GM15510 (cell line): ENCODE results near the gene GALNS.

ENCODE experiments used
- POLR2A ChIP-seq: IDR thresholded peaks from 3 replicates; pipeline ENCODE4 v1.6.1; 2011; ENCODE audit warnings: borderline replicate concordance; ENCODE audit not compliant: insufficient read length; ENCODE audit errors: extremely low read depth

The GALNS gene

DNA sequence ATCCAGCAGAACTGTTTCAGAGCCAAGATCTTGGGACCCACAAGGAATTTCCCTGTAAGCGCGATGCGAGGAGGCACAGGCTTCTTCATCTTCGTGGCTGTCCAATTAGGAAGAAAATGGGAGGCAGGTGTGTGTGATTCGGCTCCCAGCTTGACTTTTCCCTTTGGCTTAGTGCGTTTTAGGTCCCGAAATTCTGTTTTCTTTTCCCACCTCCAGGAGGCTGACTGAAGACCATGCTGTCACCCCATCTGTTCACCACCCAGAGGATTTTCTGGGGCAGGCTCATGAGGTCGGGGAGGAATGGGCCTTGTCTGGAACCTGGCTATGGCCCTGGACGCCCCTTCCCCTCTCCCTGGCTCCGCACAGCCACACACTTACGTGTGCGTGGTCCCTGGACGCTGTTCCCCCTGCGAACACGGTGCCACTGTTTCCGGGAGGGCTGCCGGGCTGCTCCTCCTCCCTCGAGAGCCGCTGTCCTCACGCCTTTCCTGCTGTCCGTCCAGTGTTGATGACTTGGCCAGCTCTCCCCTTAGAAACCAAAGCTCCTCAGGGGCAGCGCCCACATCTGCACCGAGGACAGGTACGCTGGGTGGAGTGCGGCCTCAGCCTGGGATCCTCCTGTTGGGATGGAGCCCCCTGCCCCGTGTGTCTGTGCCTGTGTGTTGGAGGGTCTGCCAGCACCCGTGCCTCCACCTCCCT, 12.4 kb upstream of the GALNS start:
- TF ChIP-seq POLR2A: no peak

DNA sequence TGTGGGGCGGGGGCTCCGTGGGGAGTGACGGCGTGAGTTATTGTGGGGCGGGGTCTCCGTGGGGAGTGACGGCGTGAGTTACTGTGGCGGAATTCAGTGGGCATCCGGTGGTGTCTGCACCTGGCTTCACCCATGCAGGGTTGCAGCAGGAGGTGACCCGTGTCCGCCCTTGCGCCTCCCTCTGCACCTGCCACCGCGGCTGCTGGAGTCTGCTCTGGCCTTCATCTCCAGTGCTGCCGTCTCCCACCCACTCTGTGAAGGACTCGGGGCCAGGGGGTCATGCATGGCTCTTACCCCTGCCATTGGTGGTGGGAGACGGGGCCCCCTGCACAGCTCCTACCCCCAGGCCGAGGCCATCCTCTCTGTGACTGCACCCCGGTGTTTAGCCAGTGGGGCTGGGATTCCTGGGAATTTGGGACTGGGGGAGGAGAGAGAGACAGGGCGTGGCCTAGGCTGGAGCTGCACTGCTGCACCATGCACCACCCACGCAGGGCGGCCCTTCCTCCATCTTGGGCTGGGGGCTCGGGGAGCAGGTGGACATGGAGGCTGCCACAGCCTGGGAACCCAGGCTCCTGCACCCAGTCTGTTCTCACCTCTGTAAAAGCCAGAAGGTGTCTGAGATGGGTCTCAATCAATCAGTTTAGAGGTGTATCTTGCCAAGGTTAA, 11.0 kb upstream of the GALNS start:
- TF ChIP-seq POLR2A: no peak

DNA sequence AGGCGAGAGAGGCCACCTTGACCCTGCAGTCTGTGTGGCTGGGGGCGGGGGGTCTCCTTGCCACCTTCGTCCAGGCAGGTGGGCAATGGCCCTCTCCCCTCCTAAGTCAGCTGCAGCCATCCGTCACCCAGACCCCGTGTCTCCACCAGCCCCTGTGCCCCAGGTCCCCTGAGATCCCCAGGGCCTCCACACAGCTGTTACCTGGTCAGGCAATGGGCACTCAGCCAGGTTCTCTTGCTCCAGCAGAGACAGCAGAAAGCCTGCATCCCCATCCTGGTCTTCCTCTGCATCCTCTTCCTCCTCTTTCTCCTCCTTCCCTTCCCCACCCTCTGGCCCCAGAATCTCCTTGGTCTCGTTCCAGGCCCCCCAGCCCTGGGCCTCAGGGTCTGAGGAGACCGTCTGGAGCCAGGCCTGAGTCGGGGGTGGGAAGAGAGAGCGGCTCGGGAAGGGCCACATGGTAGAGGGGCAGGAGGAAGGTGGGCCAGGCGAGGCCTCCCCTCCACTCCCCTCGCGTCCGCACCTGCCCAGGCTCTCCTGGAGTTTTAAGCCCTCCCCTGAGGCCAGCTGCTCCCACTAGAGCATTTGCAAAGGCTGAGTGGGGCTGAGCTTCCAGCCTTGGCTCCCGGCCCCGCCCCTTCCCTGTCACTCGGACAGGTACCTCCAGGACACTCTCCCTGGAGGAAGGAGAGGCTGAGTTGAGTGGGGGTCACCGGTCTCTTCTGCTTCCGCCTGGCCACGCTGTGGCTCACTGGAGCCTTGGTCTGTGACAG, 9.6 kb upstream of the GALNS start, which contains the start of gene PABPN1L:
PABPN1L (minus strand) TSS at position 510 of the 770 bp plus-strand sequence; CDS start at position 456, 54 bp downstream.
- no peak for TF ChIP-seq POLR2A

DNA sequence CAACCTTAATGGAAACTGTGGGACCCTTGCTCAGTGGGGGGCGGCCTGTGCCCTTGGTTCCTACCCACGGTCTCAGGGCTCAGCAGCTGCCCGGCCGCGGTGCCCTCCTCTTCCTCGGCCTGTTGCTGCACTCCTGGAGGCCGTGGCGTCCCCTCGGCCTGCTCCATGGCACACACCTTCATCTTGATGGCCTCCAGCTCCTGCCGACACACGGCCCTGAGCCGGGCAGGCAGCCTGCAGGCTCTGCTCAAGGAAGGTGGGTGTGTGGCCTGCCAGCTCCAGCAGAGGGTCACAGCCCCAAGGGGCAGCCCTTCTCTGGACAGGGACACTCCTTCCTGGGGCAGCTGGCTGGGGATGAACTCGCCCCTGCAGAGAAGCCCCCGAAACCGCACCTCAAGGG, 9.0 kb upstream of the GALNS start:
- TF ChIP-seq POLR2A: no peak

DNA sequence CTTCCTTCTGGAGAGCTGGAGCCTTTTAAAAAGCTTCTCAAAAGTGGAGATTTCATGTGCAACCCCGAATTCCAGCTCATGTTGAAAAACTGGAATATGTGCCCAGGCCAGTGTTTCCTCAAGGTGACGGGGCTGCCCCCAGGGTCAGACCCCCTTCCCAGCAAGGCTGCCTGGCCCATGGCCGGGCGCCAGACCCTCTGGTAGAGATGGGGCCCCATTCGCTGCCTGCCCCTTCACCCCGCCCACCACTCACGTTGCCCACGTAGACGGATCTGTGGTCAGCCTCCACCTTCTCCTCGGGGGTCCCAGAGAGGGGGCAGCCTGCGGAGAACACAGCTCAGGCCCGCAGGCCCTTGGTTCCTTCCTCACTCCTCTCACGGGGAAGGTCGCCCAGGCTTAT, 8.6 kb upstream of the GALNS start:
- TF ChIP-seq POLR2A: no peak

DNA sequence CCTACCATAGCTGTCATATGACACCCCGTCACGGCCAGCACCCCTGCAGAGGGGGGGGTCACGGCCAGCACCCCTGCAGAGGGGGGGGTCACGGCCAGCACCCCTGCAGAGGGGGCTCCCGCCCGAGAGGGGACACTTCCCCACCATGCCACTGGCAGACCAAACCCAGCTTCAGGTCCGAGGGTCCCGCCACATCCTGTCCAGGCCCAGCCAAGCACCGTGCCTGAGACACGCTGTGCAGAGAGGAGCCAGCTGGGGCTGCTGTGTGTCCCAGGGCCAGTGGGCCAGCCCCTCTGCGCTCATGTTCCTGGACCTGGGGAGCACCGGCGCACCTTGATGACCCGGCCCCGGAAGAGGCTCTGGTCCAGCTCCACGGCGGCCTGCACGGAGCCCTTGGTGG, 7.8 kb upstream of the GALNS start:
- TF ChIP-seq POLR2A: no peak

DNA sequence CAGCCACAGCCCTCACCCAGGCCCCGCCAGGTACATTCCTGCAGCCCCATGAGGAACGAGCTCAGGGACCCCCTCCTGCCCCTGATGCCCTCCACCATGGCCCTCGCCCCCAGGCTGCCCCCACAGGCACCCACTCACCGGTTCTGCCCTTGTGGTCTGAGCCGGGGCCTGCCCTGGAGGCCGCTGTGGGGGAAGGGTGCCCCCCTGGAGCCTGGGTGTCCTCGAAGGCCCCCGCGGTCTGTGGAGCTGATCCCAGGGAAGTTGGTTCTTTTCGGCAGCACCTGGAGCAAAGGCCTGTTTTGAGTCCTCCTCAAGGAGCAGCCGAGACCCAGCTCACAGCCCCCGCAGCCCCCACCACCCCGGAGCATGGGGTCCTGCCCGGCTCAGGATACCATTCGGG, 7.4 kb upstream of the GALNS start:
- no peak for TF ChIP-seq POLR2A

DNA sequence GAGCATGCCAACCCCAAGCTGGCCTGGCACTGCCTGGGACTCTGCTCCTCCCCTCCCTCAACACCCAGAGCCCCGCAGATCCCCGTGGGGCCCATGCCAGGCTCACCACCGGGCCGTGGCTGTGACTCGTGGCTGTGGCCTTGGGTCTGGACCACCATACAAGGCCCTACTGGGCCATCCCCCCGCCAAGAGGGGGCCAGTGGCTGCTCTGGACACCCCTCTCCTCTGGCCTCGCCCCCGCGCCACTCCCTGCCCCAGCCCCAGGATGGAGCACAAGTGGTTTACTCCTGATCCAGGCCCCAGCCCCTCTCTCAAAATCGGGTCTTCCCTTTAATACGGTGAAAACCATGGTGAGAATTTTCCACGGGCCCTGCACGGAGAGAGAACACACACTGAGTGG, 6.7 kb upstream of the GALNS start:
- no peak for TF ChIP-seq POLR2A

DNA sequence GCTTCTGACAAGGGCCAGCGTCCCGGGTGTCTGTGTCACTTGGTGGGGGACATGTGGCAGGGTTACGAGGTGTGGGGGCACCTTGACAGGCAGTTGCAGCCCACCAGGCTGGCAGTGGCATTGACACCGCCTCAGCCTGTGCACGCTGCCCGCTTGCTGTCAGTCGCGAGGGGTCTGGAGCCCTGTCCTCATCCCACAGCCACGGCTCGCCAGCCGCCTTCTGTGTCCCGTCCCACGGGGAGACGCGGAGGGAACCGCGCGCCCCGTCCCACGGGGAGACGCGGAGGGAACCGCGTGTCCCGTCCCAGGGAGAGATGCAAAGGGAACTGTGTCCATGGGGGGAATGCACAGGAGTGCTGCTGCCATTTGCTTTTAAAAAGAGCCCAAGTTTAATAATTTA, 6.2 kb upstream of the GALNS start:
- TF ChIP-seq POLR2A: no peak

DNA sequence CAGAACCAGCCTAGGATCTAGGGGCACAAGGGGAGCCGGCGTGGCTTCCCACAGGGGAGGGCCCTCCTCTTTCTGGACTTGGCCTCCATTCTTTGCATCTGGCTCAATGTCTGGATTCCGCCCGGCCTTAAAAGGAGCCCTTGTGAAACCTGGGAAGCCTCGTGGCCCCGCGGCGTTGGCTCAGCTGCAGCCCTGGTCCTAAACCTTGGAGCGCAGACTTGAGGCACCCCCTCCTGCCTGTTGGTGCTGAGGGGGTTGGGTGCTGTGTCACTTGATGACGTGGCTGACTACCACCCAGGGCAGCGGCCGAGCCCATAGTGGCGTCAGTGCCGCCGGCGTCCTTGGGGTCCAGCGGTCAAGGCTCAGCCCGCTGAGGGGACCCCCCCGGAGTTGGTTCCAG, 4.6 kb upstream of the GALNS start:
- no peak for TF ChIP-seq POLR2A

DNA sequence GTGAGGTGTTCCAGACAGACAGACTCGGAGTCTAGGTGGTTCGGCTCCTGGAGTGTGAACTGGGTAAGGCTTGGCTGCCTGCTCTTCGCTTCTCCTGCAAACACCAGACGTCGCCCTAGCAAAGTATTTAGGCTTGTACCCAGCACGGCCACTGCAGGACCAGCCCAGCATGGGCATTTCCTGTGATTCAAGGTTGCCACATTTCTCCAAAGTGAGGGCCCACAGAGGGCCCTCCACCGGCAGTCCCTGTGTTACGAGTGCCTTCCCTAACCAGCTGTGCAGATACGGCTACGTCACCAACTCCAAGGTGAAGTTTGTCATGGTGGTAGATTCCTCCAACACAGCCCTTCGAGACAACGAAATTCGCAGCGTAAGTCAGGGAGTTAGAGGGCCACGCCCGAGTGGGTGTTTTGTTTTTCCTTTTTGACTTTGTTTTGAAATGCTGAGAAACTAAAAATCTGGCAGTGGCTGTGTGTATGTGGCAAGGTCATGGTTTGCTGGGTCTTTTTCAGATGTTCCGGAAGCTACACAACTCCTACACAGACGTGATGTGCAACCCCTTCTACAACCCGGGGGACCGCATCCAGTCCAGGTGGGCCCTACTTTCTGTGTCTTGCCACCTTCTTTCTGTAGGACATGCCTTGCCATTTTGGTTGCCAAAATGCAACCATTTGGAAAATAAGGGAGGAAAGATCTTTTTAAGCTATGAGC, 2.8 kb upstream of the GALNS start:
- no peak for TF ChIP-seq POLR2A

DNA sequence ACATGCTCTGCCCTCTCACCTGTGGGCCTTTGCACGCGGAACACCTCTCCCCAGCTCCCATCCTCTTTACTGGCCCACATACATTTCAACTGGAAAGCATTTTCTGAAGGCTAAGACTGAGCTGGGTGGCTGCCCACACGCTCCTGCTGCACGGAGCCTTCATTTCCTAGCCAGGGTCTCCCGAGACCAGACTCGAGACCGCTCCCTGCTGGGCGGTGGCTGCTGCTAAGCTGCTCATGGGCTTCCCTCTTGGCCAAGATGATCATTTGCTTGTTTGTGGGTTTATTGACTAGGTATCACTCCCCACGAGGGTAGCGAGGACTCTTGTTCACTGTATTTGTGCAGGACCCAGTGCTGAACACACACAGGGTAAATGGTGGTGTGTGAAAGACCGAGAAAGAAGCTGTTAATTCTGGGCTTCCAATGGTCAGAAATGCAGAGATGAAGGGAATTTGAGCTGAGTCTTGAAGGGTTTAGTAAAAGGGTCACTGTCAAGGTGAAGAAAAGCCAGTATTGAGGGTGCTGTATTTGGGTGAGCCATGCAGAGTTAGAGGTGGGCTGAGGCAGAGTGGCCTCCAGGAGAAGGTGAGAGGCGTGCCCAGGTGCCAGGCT, 1.1 kb upstream of the GALNS start:
- no peak for TF ChIP-seq POLR2A

DNA sequence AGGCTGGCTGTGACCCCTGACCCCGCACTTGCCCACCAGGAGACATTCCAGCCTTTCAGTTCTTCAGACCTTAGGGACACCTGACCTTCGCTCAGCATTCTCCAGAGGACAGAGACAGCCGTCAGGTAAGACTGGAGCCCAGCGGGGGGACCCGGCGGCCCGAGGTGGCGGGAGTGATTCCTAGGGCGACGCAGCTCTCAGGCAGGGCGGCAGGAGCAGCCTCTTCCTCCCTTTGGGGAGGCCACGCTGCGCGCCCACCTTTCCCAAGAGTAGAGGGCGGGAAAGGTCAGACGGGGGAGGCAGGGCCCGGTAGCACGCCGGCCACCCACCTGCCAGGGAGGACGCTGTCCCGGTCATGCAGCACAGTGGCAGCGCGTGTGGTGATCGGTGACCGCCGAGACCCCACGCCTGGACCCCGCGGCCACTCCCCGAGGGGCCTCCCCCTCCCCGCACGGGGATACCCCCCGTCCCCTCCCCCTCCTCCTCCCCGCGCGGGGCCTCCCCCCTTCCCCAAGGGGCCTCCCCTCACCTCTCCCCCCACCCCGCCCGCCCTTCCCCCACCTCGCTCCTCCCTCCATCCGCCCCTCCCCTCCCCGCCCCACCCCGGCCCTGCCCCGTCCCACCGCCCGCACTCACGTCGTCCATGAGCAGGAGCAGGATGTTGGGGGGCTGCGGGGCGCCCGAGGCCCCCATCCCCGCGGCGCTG, 472 bp downstream of the GALNS start:
- no peak for TF ChIP-seq POLR2A

DNA sequence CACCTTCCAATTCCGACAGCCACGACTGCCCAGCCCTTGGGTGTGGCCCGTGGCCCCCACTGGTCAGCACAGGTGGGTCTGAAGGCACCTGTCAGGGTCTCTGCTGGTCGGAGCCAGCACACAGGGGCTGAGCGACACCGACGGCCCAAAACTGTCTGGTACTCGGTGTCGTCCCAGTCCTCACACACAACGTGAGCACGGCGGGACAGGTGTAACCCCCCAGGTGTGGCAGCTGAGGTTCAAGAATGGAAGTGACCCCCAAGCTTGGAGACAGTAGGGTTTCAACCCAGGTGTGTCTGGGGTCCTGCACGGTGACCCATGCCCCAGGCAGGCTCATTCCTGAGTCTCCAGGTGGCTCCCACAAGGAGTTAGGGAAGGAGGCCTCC, 1.0 kb downstream of the GALNS start:
- TF ChIP-seq POLR2A: no peak
